Caco-2 (cell line): ENCODE measurements around the gene ZNF438. TPM values are rescaled to one million over a fixed set of nuclear protein-coding genes. Genes with fewer than 3 reads are reported as not detected.

Experiments used
- BruUV-seq: library from RNA; stranded (reverse); fragments of 400-500 nt; replicated peaks from 2 replicates; lab custom pipeline; 2021; lab: Mats Ljungman, UMichigan
- CTCF ChIA-PET: fragments of 300-600 bp; sonication (Branson Sonifier 250); formaldehyde crosslinking; loops from one replicate; lab custom pipeline; 2022; ENCODE audit warnings: antibody characterized with exemption; lab: Charles Lee
- POLR2A ChIA-PET: fragments of 300-600 bp; sonication (Branson Sonifier 250); formaldehyde crosslinking; loops from one replicate; lab custom pipeline; 2022; ENCODE audit warnings: antibody characterized with exemption; lab: Charles Lee
- DNase-seq, 2 experiments: peaks; one replicate each; pipeline versions ENCODE4 v3.0.0 to v3.0.0-alpha.2; 2020 to 2022
- H3K27me3 ChIP-seq: replicated peaks from 2 replicates; pipeline ENCODE4 v1.6.0; 2011; ENCODE audit warnings: low read length; ENCODE audit not compliant: control insufficient read depth, insufficient read depth
- H3K36me3 ChIP-seq: 2 replicates; pipeline ENCODE4 v1.5.1; 2011; ENCODE audit warnings: low read length; ENCODE audit not compliant: control insufficient read depth, insufficient read depth
- H3K4me1 ChIP-seq: fragments of 250-450 bp; sonication (Bioruptor Pico); 2 replicates; pipeline ENCODE4 v1.5.1; 2020; ENCODE audit warnings: mild to moderate bottlenecking
- H3K4me3 ChIP-seq: 2 replicates; pipeline ENCODE4 v1.5.1; 2011; ENCODE audit warnings: low read depth, mild to moderate bottlenecking, control low read depth, low read length
- H3K9me3 ChIP-seq: fragments of 250-450 bp; sonication (Bioruptor Pico); 2 replicates; pipeline ENCODE4 v1.5.1; 2020; ENCODE audit warnings: mild to moderate bottlenecking, moderate library complexity
- H3K27ac Mint-ChIP-seq: one replicate; pipeline ENCODE4 v1.8.0; 2022; ENCODE audit warnings: mixed read lengths; ENCODE audit not compliant: unreplicated experiment
- H3K27me3 Mint-ChIP-seq: one replicate; pipeline ENCODE4 v1.8.0; 2022; ENCODE audit warnings: mixed read lengths; ENCODE audit not compliant: insufficient read depth, unreplicated experiment
- H3K36me3 Mint-ChIP-seq: one replicate; pipeline ENCODE4 v1.8.0; 2022; ENCODE audit warnings: mild to moderate bottlenecking, mixed read lengths; ENCODE audit not compliant: insufficient read depth, unreplicated experiment
- H3K4me1 Mint-ChIP-seq: one replicate; pipeline ENCODE4 v1.8.0; 2022; ENCODE audit warnings: low read depth, mixed read lengths; ENCODE audit not compliant: unreplicated experiment
- H3K4me3 Mint-ChIP-seq: one replicate; pipeline ENCODE4 v1.8.0; 2022; ENCODE audit warnings: mild to moderate bottlenecking, moderate library complexity, mixed read lengths; ENCODE audit not compliant: unreplicated experiment
- H3K9me3 Mint-ChIP-seq: one replicate; pipeline ENCODE4 v1.8.0; 2022; ENCODE audit warnings: mixed read lengths; ENCODE audit not compliant: unreplicated experiment
- CTCF ChIP-seq, 2 experiments: fragments of 200-600 bp in 1 of 2; IDR thresholded peaks; 1 replicate in 1 of 2; 2 replicates in 1 of 2; pipeline versions ENCODE4 v1.5.1 to v1.8.0; 2011 to 2022; ENCODE audit warnings: antibody characterized with exemption in 1 of 2, control low read depth in 1 of 2, inconsistent platforms in 1 of 2, low read depth in 1 of 2, low read length in 1 of 2, mild to moderate bottlenecking in 1 of 2, moderate library complexity in 1 of 2; ENCODE audit not compliant: insufficient read depth in 1 of 2, severe bottlenecking in 1 of 2, unreplicated experiment in 1 of 2
- intact Hi-C: fragments of 100-400 bp; cut with micrococcal nuclease; formaldehyde crosslinking; loops from one replicate; pipeline ENCODE4 v1.10.0; 2022; ENCODE audit not compliant: unreplicated experiment
- total RNA-seq: library from RNA; stranded (reverse); gene quantifications from 2 replicates; pipeline ENCODE4 v1.2.3, GENCODE V29; 2022

The ZNF438 gene
- total RNA-seq, 1 experiment from 2014 or later: 1.00 TPM

DNA sequence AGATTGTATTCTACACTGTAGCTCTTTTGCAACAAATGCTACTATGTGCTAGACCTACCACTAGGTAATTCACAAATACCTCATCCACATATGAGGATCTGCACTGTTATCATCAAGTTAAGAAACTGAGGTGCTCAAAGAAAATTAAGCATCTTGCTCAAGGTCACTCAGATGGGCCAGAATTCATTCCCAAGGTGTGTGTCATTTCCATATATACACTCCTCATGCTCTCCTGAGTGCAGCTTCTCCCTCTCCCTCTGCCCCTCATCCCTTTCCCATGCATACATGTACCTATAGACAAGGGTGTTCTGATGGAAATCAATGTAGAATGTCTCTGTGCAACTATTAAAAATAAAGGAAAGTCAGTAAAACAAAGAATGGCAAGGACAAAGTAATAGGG lies 146.2 kb downstream of the ZNF438 start:
- Mint-ChIP-seq H3K4me3 (no peak overlapping the region), H3K36me3 (no peaks in the 10 kb centered on the region), H3K9me3 (no peaks in the 10 kb centered on the region), H3K4me1 (no peaks in the 10 kb centered on the region), H3K27me3 (peaks cover 2% of the 10 kb centered on the region), H3K27ac (no peak overlapping the region)
- H3K36me3 ChIP-seq: no peaks in the 10 kb centered on the region
- H3K9me3 ChIP-seq: no peaks in the 10 kb centered on the region
- intact Hi-C loops: no loop called here
- ChIA-PET CTCF (no interaction called here), POLR2A (no interaction called here)
- BruUV-seq: no TSS peak
- no peaks in the 10 kb centered on the region for H3K27me3 ChIP-seq
- no peaks in the 10 kb centered on the region for H3K4me1 ChIP-seq
- no peak for TF ChIP-seq CTCF (IDR thresholded peaks at IDR 0.05; ENCODE audit: insufficient read depth in 1 of 2, low read depth in 1 of 2, low read length in 1 of 2, severe bottlenecking in 1 of 2, unreplicated experiment in 1 of 2)
- no peak for DNase-seq
- H3K4me3 ChIP-seq: no peak overlapping the region

GRCh38 chr10:30883751-30884150 lies 147.9 kb downstream of the ZNF438 start:
- Histone ChIP-seq H3K27me3 (no peaks in the 10 kb centered on the region), H3K4me3 (no peak overlapping the region), H3K36me3 (no peaks in the 10 kb centered on the region), H3K9me3 (no peaks in the 10 kb centered on the region), H3K4me1 (no peaks in the 10 kb centered on the region)
- H3K4me3 Mint-ChIP-seq: no peak overlapping the region
- H3K36me3 Mint-ChIP-seq: no peaks in the 10 kb centered on the region
- intact Hi-C loops: no loop called here
- TF ChIP-seq CTCF (IDR thresholded peaks at IDR 0.05; ENCODE audit: insufficient read depth in 1 of 2, low read depth in 1 of 2, low read length in 1 of 2, severe bottlenecking in 1 of 2, unreplicated experiment in 1 of 2): no peak
- peaks cover 2% of the 10 kb centered on the region for H3K27me3 Mint-ChIP-seq
- BruUV-seq: no TSS peak
- no peak for DNase-seq
- H3K27ac Mint-ChIP-seq: no peak overlapping the region
- no peaks in the 10 kb centered on the region for H3K9me3 Mint-ChIP-seq
- ChIA-PET CTCF (no interaction called here), POLR2A (no interaction called here)
- H3K4me1 Mint-ChIP-seq: no peaks in the 10 kb centered on the region

DNA sequence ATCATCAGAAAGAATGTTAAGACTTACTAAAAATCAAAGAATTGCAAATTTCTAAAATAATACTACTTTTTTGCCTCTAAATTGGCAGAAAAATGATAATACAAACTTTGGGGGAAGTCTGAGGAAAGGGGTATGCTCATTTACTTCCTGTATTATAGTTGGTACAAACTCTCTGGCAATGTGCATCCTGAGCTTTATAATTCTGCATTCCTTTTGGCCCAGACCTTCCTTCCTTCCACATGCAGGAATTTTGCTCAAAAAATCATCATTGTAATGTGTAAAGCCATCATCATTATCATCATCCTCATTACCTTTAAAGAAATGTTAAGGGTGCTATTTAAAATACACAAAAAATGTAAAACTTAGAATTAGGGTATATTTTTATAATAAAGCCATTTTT lies 148.5 kb downstream of the ZNF438 start:
- ChIA-PET CTCF (no interaction called here), POLR2A (no interaction called here)
- Mint-ChIP-seq H3K9me3 (no peaks in the 10 kb centered on the region), H3K4me1 (no peaks in the 10 kb centered on the region), H3K27me3 (peaks cover 2% of the 10 kb centered on the region), H3K27ac (no peak overlapping the region), H3K4me3 (no peak overlapping the region), H3K36me3 (no peaks in the 10 kb centered on the region)
- intact Hi-C loops: no loop called here
- no peak overlapping the region for H3K4me3 ChIP-seq
- H3K9me3 ChIP-seq: no peaks in the 10 kb centered on the region
- H3K4me1 ChIP-seq: no peaks in the 10 kb centered on the region
- DNase-seq: no peak
- no peaks in the 10 kb centered on the region for H3K36me3 ChIP-seq
- no peak for TF ChIP-seq CTCF (IDR thresholded peaks at IDR 0.05; ENCODE audit: insufficient read depth in 1 of 2, low read depth in 1 of 2, low read length in 1 of 2, severe bottlenecking in 1 of 2, unreplicated experiment in 1 of 2)
- BruUV-seq: no TSS peak
- no peaks in the 10 kb centered on the region for H3K27me3 ChIP-seq
